ENCODE data around the gene EPS8L2.

GRCh38 chr11:742156-742546, 36.1 kb downstream of the EPS8L2 start:
- TF ChIP-seq CTCF (IDR thresholded peaks at IDR 0.05), result no peak
- TF ChIP-seq EZH2 (IDR thresholded peaks at IDR 0.05; ENCODE audit: borderline replicate concordance, insufficient read depth, low read depth, low read length, poor library complexity, severe bottlenecking), result no peak
